IMR-90 (cell line): ENCODE data around the gene PCDHA1. TPM values are rescaled to one million over a fixed set of nuclear protein-coding genes. Genes with fewer than 3 reads are reported as not detected.

Source experiments
- ATAC-seq: fragments of 200-7000 bp; cut with Tn5 transposase; 2 replicates; pipeline ENCODE4 v1.9.1; 2020; ENCODE audit warnings: low read depth, mild to moderate bottlenecking, moderate library complexity
- BruUV-seq: library from RNA; stranded (reverse); fragments of 400-500 nt; replicated peaks from 2 replicates; lab custom pipeline; 2021; lab: Mats Ljungman, UMichigan
- CTCF ChIA-PET: fragments of 300-600 bp; formaldehyde crosslinking; extraction: SDS; loops from one replicate; lab custom pipeline; 2021; ENCODE audit warnings: antibody characterized with exemption; lab: Yijun Ruan, JAX
- POLR2A ChIA-PET: fragments of 300-600 bp; sonication (Branson Sonifier 250); formaldehyde crosslinking; loops from one replicate; lab custom pipeline; 2022; ENCODE audit warnings: antibody characterized with exemption; ENCODE audit not compliant: unreplicated experiment; lab: Charles Lee
- DNase-seq: peaks from one replicate; pipeline ENCODE4 v3.0.0; 2013
- H2AFZ ChIP-seq: replicated peaks from 2 replicates; pipeline ENCODE3; 2013; ENCODE audit warnings: low read length, mild to moderate bottlenecking; ENCODE audit not compliant: poor library complexity
- H2AK5ac ChIP-seq: 2 replicates; pipeline ENCODE4 v1.6.1; 2013; ENCODE audit warnings: low read depth, low read length, inconsistent platforms
- H2AK9ac ChIP-seq: replicated peaks from 2 replicates; pipeline ENCODE3; 2013; ENCODE audit warnings: mild to moderate bottlenecking, low read depth, low read length, moderate library complexity; ENCODE audit not compliant: poor library complexity
- H2BK120ac ChIP-seq: 2 replicates; pipeline ENCODE4 v1.6.1; 2013; ENCODE audit warnings: low read depth, low read length, inconsistent platforms
- H2BK15ac ChIP-seq: 3 replicates; pipeline ENCODE4 v1.6.1; 2013; ENCODE audit warnings: low read depth, low read length, inconsistent platforms
- H2BK20ac ChIP-seq: 2 replicates; pipeline ENCODE4 v1.6.1; 2013; ENCODE audit warnings: low read depth, mild to moderate bottlenecking, inconsistent platforms, low read length, moderate library complexity
- H2BK5ac ChIP-seq: 2 replicates; pipeline ENCODE4 v1.6.1; 2013; ENCODE audit warnings: mild to moderate bottlenecking, low read depth, low read length, inconsistent platforms; ENCODE audit not compliant: poor library complexity, severe bottlenecking
- H3K14ac ChIP-seq: replicated peaks from 2 replicates; pipeline ENCODE4 v1.6.1; 2013; ENCODE audit warnings: low read depth, low read length, inconsistent platforms
- H3K18ac ChIP-seq: 2 replicates; pipeline ENCODE4 v1.6.1; 2013; ENCODE audit warnings: low read depth, low read length, control low read depth
- H3K23ac ChIP-seq: 2 replicates; pipeline ENCODE4 v1.6.1; 2013; ENCODE audit warnings: low read depth, low read length, inconsistent platforms
- H3K27ac ChIP-seq: 2 replicates; pipeline ENCODE4 v1.5.1; 2013; ENCODE audit warnings: mild to moderate bottlenecking, control low read depth, low read length; ENCODE audit not compliant: insufficient read depth
- H3K27me3 ChIP-seq: 2 replicates; pipeline ENCODE4 v1.6.1; 2013; ENCODE audit warnings: low read length; ENCODE audit not compliant: control insufficient read depth, insufficient read depth
- H3K36me3 ChIP-seq: 2 replicates; pipeline ENCODE4 v1.6.1; 2013; ENCODE audit warnings: low read length, mixed read lengths; ENCODE audit not compliant: control insufficient read depth, insufficient read depth
- H3K4ac ChIP-seq: 2 replicates; pipeline ENCODE4 v1.6.1; 2013; ENCODE audit warnings: low read depth, low read length, inconsistent platforms
- H3K4me1 ChIP-seq: 2 replicates; pipeline ENCODE4 v1.6.1; 2013; ENCODE audit warnings: low read length, mixed read lengths; ENCODE audit not compliant: control insufficient read depth, insufficient read depth
- H3K4me2 ChIP-seq: 2 replicates; pipeline ENCODE4 v1.6.1; 2013; ENCODE audit warnings: low read depth, mild to moderate bottlenecking, control low read depth, low read length, moderate library complexity
- H3K4me3 ChIP-seq: 2 replicates; pipeline ENCODE4 v1.5.1; 2013; ENCODE audit warnings: low read depth, mild to moderate bottlenecking, control low read depth, low read length, moderate library complexity; ENCODE audit not compliant: insufficient read depth
- H3K56ac ChIP-seq: 2 replicates; pipeline ENCODE4 v1.6.1; 2013; ENCODE audit warnings: low read length, inconsistent platforms; ENCODE audit not compliant: insufficient read depth; ENCODE audit errors: extremely low read depth
- H3K79me1 ChIP-seq, 2 experiments: 2 replicates each; pipeline ENCODE4 v1.6.1; 2013; ENCODE audit warnings: low read length in 2 of 2, inconsistent platforms in 1 of 2, low read depth in 1 of 2
- H3K9ac ChIP-seq: 2 replicates; pipeline ENCODE4 v1.6.1; 2013; ENCODE audit warnings: low read depth, low read length, control low read depth
- H3K9me1 ChIP-seq: 2 replicates; pipeline ENCODE4 v1.6.1; 2013; ENCODE audit warnings: low read length, inconsistent platforms; ENCODE audit not compliant: insufficient read depth
- H3K9me3 ChIP-seq: 2 replicates; pipeline ENCODE4 v1.6.1; 2013; ENCODE audit warnings: low read length; ENCODE audit not compliant: control insufficient read depth, insufficient read depth
- H4K20me1 ChIP-seq: 2 replicates; pipeline ENCODE4 v1.6.1; 2013; ENCODE audit warnings: low read length, inconsistent platforms; ENCODE audit not compliant: insufficient read depth
- H4K5ac ChIP-seq: 2 replicates; pipeline ENCODE4 v1.6.1; 2013; ENCODE audit warnings: mild to moderate bottlenecking, low read depth, low read length, control low read depth
- H4K8ac ChIP-seq, 2 experiments: 2 replicates each; pipeline ENCODE4 v1.6.1; 2013; ENCODE audit warnings: low read depth in 2 of 2, low read length in 2 of 2, control low read depth in 1 of 2, inconsistent platforms in 1 of 2
- H4K91ac ChIP-seq: 2 replicates; pipeline ENCODE4 v1.6.1; 2013; ENCODE audit warnings: low read depth, low read length, inconsistent platforms; ENCODE audit not compliant: insufficient read depth
- BHLHE40 ChIP-seq: fragments of 150-350 bp; IDR thresholded peaks from 2 replicates; pipeline ENCODE4 v1.6.1; 2016; ENCODE audit warnings: mild to moderate bottlenecking, low read depth, low read length
- CEBPB ChIP-seq: IDR thresholded peaks from 2 replicates; pipeline ENCODE4 v1.6.1; 2012; ENCODE audit warnings: low read depth, low read length, improper control_type of control experiment
- CHD1 ChIP-seq: IDR thresholded peaks from 2 replicates; pipeline ENCODE4 v1.6.1; 2012; ENCODE audit warnings: low read depth, low read length, improper control_type of control experiment
- CTCF ChIP-seq: conservative IDR thresholded peaks from 2 replicates; pipeline ENCODE4 v1.5.1; 2012; ENCODE audit warnings: mild to moderate bottlenecking, low read depth, low read length, improper control_type of control experiment
- FOS ChIP-seq: fragments of 150-350 bp; IDR thresholded peaks from 2 replicates; pipeline ENCODE4 v1.6.1; 2016; ENCODE audit warnings: low read depth, low read length
- MAFK ChIP-seq: IDR thresholded peaks from 2 replicates; pipeline ENCODE4 v1.6.1; 2012; ENCODE audit warnings: low read depth, low read length, improper control_type of control experiment
- MAZ ChIP-seq: IDR thresholded peaks from 2 replicates; pipeline ENCODE4 v1.6.1; 2012; ENCODE audit warnings: low read depth, mild to moderate bottlenecking, low read length, improper control_type of control experiment, moderate library complexity, borderline replicate concordance
- MXI1 ChIP-seq: IDR thresholded peaks from 2 replicates; pipeline ENCODE4 v1.6.1; 2012; ENCODE audit warnings: low read depth, mild to moderate bottlenecking, low read length, moderate library complexity, borderline replicate concordance
- NFE2L2 ChIP-seq: fragments of 150-350 bp; IDR thresholded peaks from 2 replicates; pipeline ENCODE4 v1.6.1; 2016; ENCODE audit warnings: low read depth, mild to moderate bottlenecking, low read length
- POLR2A ChIP-seq: IDR thresholded peaks from 2 replicates; pipeline ENCODE4 v1.6.1; 2012; ENCODE audit warnings: mild to moderate bottlenecking, low read depth, low read length
- RAD21 ChIP-seq: IDR thresholded peaks from 2 replicates; pipeline ENCODE4 v1.6.1; 2012; ENCODE audit warnings: low read length, improper control_type of control experiment
- RCOR1 ChIP-seq: IDR thresholded peaks from 2 replicates; pipeline ENCODE4 v1.6.1; 2012; ENCODE audit warnings: mild to moderate bottlenecking, low read length, improper control_type of control experiment; ENCODE audit not compliant: insufficient replicate concordance
- RFX5 ChIP-seq: IDR thresholded peaks from 2 replicates; pipeline ENCODE4 v1.8.0; 2012; ENCODE audit warnings: low read depth, mild to moderate bottlenecking, low read length, moderate library complexity
- SMC3 ChIP-seq: fragments of 150-350 bp; IDR thresholded peaks from 2 replicates; pipeline ENCODE4 v1.6.1; 2016; ENCODE audit warnings: low read depth, mild to moderate bottlenecking, antibody characterized with exemption, low read length, moderate library complexity
- USF2 ChIP-seq: fragments of 150-350 bp; IDR thresholded peaks from 2 replicates; pipeline ENCODE4 v1.6.1; 2017; ENCODE audit warnings: mild to moderate bottlenecking, antibody characterized with exemption, low read length, low read depth
- WGBS, 2 experiments: methylation state at CpG; one replicate each; pipeline versions ENCODE4 v1.1.5 to v1.1.7; 2013; ENCODE audit warnings: missing lambda C conversion rate in 2 of 2; ENCODE audit not compliant: insufficient read length in 1 of 2; ENCODE audit errors: extremely low coverage in 2 of 2; 5-methylcytosine and 5-hydroxymethylcytosine counted together
- dilution Hi-C: fragments of 300-500 bp; cut with HindIII; formaldehyde crosslinking; loops from one replicate; pipeline ENCODE4 v1.14.3; 2018; ENCODE audit warnings: low sequenced_read_pairs; ENCODE audit not compliant: unreplicated experiment
- in situ Hi-C: fragments of 300-500 bp; cut with MboI; formaldehyde crosslinking; loops from 3 replicates; pipeline ENCODE4 v1.14.3; 2019; ENCODE audit warnings: low sequenced_read_pairs, inconsistent platforms, mixed read lengths
- intact Hi-C: fragments of 100-400 bp; cut with micrococcal nuclease; formaldehyde crosslinking; loops from 2 replicates; pipeline ENCODE4 v1.10.0; 2022
- polyA plus RNA-seq, 3 experiments: library from polyadenylated mRNA; depleted of rRNA; stranded (reverse); fragments of >200 nt; gene quantifications; 2 replicates each; pipeline ENCODE4 v1.2.3, GENCODE V29; 2012; ENCODE audit warnings: low replicate concordance in 1 of 3
- total RNA-seq: library from RNA; depleted of rRNA; stranded (reverse); fragments of >200 nt; gene quantifications from 2 replicates; pipeline ENCODE4 v1.2.3, GENCODE V29; 2012
- TF ChIP-seq, protein P1 (sequence below): fragments of 150-350 bp; IDR thresholded peaks from 2 replicates; pipeline ENCODE4 v1.6.1; 2016; ENCODE audit warnings: low read depth, mild to moderate bottlenecking, low read length, moderate library complexity, borderline replicate concordance

The PCDHA1 gene
- total and polyA plus RNA-seq, 2 of the 4 experiments (the other 2 are of a cell fraction): under 0.01 to 0.05 TPM

- Histone ChIP-seq H4K5ac (no peak overlapping the region), H3K18ac (no peak overlapping the region), H3K27ac (no peak overlapping the region), H3K9ac (no peak overlapping the region), H2BK20ac (no peak overlapping the region), H3K9me1 (no peaks in the 10 kb centered on the region), H2BK5ac (no peak overlapping the region), H4K91ac (no peak overlapping the region), H3K23ac (no peak overlapping the region), H4K20me1 (no peaks in the 10 kb centered on the region), H3K79me1 (no peaks in the 10 kb centered on the region), H3K4ac (no peak overlapping the region), H3K9me3 (peaks cover 5% of the 10 kb centered on the region; the same call in 1 of the 2 replicates), H3K36me3 (no peaks in the 10 kb centered on the region), H3K56ac (no peak overlapping the region), H3K27me3 (no peaks in the 10 kb centered on the region), H2AK9ac (no peak overlapping the region), H3K4me2 (no peak overlapping the region), H4K8ac (no peak overlapping the region), H2AFZ (no peak overlapping the region), H3K4me1 (no peaks in the 10 kb centered on the region), H2BK120ac (no peak overlapping the region), H3K4me3 (no peak overlapping the region), H2AK5ac (no peak overlapping the region), H2BK15ac (no peak overlapping the region), H3K14ac (no peak overlapping the region)
- DNase-seq (no peak), ATAC-seq (no peak)
- no TSS peak for BruUV-seq
- intact Hi-C loops (no loop called here), dilution Hi-C loops (no loop called here), in situ Hi-C loops (no loop called here)
- WGBS, 2 experiments: no CpG with 5 or more reads among the region's 2 CpGs
- POLR2A ChIA-PET: no interaction called here
- TF ChIP-seq CTCF (no peak), POLR2A (no peak), BHLHE40 (no peak), USF2 (no peak), SMC3 (no peak), RFX5 (no peak), CHD1 (no peak), MAFK (no peak), FOS (no peak), NFE2L2 (no peak), CEBPB (no peak), MXI1 (no peak), RCOR1 (no peak), MAZ (no peak), RAD21 (no peak)
- TF ChIP-seq, protein P1, sequence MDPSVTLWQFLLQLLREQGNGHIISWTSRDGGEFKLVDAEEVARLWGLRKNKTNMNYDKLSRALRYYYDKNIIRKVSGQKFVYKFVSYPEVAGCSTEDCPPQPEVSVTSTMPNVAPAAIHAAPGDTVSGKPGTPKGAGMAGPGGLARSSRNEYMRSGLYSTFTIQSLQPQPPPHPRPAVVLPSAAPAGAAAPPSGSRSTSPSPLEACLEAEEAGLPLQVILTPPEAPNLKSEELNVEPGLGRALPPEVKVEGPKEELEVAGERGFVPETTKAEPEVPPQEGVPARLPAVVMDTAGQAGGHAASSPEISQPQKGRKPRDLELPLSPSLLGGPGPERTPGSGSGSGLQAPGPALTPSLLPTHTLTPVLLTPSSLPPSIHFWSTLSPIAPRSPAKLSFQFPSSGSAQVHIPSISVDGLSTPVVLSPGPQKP: no peak
- CTCF ChIA-PET: no interaction called here
Observed at GRCh38 chr5:140978260-140978659, 192.3 kb downstream of the PCDHA1 start.
